H9 (cell line): ENCODE results near the gene WT1. TPM values are rescaled to one million over a fixed set of nuclear protein-coding genes. Genes with fewer than 3 reads are reported as not detected.

Experiments used
- DNase-seq: peaks from one replicate; pipeline ENCODE4 v3.0.0-alpha.2; 2017
- H2AFZ ChIP-seq: one replicate; pipeline ENCODE4 v1.6.1; 2013; ENCODE audit warnings: mild to moderate bottlenecking, low read length, control low read depth, moderate library complexity
- H2AK5ac ChIP-seq: 2 replicates; pipeline ENCODE4 v1.6.1; 2013; ENCODE audit warnings: low read length, control low read depth, mixed read lengths; ENCODE audit not compliant: insufficient read length
- H2BK120ac ChIP-seq: one replicate; pipeline ENCODE4 v1.6.1; 2013; ENCODE audit warnings: low read depth, mild to moderate bottlenecking, low read length, control low read depth, inconsistent platforms; ENCODE audit not compliant: poor library complexity, severe bottlenecking
- H2BK12ac ChIP-seq: 2 replicates; pipeline ENCODE4 v1.6.1; 2013; ENCODE audit warnings: low read length, control low read depth, mixed read lengths, low read depth; ENCODE audit not compliant: insufficient read length
- H2BK15ac ChIP-seq: 2 replicates; pipeline ENCODE4 v1.6.1; 2013; ENCODE audit warnings: low read depth, low read length, control low read depth
- H2BK20ac ChIP-seq: one replicate; pipeline ENCODE4 v1.6.1; 2013; ENCODE audit warnings: low read depth, mild to moderate bottlenecking, low read length, control low read depth, inconsistent platforms; ENCODE audit not compliant: poor library complexity, severe bottlenecking
- H2BK5ac ChIP-seq: 2 replicates; pipeline ENCODE4 v1.6.1; 2013; ENCODE audit warnings: low read length, control low read depth, mixed read lengths; ENCODE audit not compliant: insufficient read length
- H3K14ac ChIP-seq: 2 replicates; pipeline ENCODE4 v1.6.1; 2013; ENCODE audit warnings: low read length, control low read depth; ENCODE audit not compliant: insufficient read depth
- H3K18ac ChIP-seq: 2 replicates; pipeline ENCODE4 v1.6.1; 2013; ENCODE audit warnings: low read depth, mild to moderate bottlenecking, mixed read lengths, low read length, control low read depth; ENCODE audit not compliant: insufficient read length
- H3K23ac ChIP-seq: 2 replicates; pipeline ENCODE4 v1.6.1; 2013; ENCODE audit warnings: low read length, control low read depth, mixed read lengths, low read depth; ENCODE audit not compliant: insufficient read length
- H3K23me2 ChIP-seq: 2 replicates; pipeline ENCODE4 v1.6.1; 2013; ENCODE audit warnings: low read depth, mild to moderate bottlenecking, mixed read lengths, low read length, control low read depth; ENCODE audit not compliant: insufficient read length, poor library complexity, severe bottlenecking
- H3K27ac ChIP-seq: 2 replicates; pipeline ENCODE4 v1.5.1; 2013; ENCODE audit warnings: low read length, control low read depth, mixed read lengths, low read depth; ENCODE audit not compliant: insufficient read length
- H3K27me3 ChIP-seq: 2 replicates; pipeline ENCODE4 v1.6.1; 2013; ENCODE audit warnings: low read length, control low read depth, inconsistent platforms; ENCODE audit not compliant: insufficient read depth
- H3K4ac ChIP-seq: 2 replicates; pipeline ENCODE4 v1.6.1; 2013; ENCODE audit warnings: low read depth, mild to moderate bottlenecking, control low read depth, inconsistent platforms, low read length, moderate library complexity
- H3K4me1 ChIP-seq: 2 replicates; pipeline ENCODE4 v1.6.1; 2013; ENCODE audit warnings: low read length, control low read depth, inconsistent platforms; ENCODE audit not compliant: insufficient read depth
- H3K4me2 ChIP-seq: 2 replicates; pipeline ENCODE4 v1.6.1; 2013; ENCODE audit warnings: low read length, control low read depth, mixed read lengths; ENCODE audit not compliant: insufficient read length, insufficient read depth
- H3K56ac ChIP-seq: 2 replicates; pipeline ENCODE4 v1.6.1; 2013; ENCODE audit warnings: low read depth, mild to moderate bottlenecking, mixed read lengths, low read length, control low read depth; ENCODE audit not compliant: insufficient read length
- H3K79me1 ChIP-seq: 2 replicates; pipeline ENCODE4 v1.6.1; 2013; ENCODE audit warnings: low read depth, mild to moderate bottlenecking, moderate library complexity, low read length, control low read depth, inconsistent platforms; ENCODE audit not compliant: insufficient read depth, poor library complexity, severe bottlenecking
- H3K79me2 ChIP-seq: 2 replicates; pipeline ENCODE4 v1.6.1; 2013; ENCODE audit warnings: low read length, control low read depth, inconsistent platforms; ENCODE audit not compliant: insufficient read depth
- H3K9ac ChIP-seq: 2 replicates; pipeline ENCODE4 v1.6.1; 2013; ENCODE audit warnings: low read length, control low read depth, mixed read lengths; ENCODE audit not compliant: insufficient read length; ENCODE audit errors: extremely low read depth
- H3K9me3 ChIP-seq: one replicate; pipeline ENCODE4 v1.6.1; 2013; ENCODE audit warnings: low read depth, low read length, inconsistent platforms; ENCODE audit not compliant: control insufficient read depth
- H3T11ph ChIP-seq: one replicate; pipeline ENCODE4 v1.6.1; 2013; ENCODE audit warnings: mild to moderate bottlenecking, low read length, control low read depth, inconsistent platforms
- H4K20me1 ChIP-seq: one replicate; pipeline ENCODE4 v1.6.1; 2013; ENCODE audit not compliant: control insufficient read depth, insufficient read length, insufficient read depth
- H4K5ac ChIP-seq: 2 replicates; pipeline ENCODE4 v1.6.1; 2013; ENCODE audit warnings: low read depth, mild to moderate bottlenecking, mixed read lengths, low read length, control low read depth; ENCODE audit not compliant: insufficient read length
- H4K8ac ChIP-seq: replicated peaks from 2 replicates; pipeline ENCODE4 v1.6.1; 2013; ENCODE audit warnings: low read length, control low read depth, mixed read lengths, low read depth; ENCODE audit not compliant: insufficient read length
- H4K91ac ChIP-seq: 2 replicates; pipeline ENCODE4 v1.6.1; 2013; ENCODE audit warnings: low read depth, mild to moderate bottlenecking, moderate library complexity, mixed read lengths, low read length, control low read depth; ENCODE audit not compliant: insufficient read length
- H3K27ac Mint-ChIP-seq, 3 experiments: 2 replicates in 2 of 3; 3 replicates in 1 of 3; pipeline ENCODE4 v1.8.0; 2020 to 2021; ENCODE audit warnings: mixed read lengths in 3 of 3, mild to moderate bottlenecking in 1 of 3, moderate library complexity in 1 of 3
- H3K27me3 Mint-ChIP-seq: 2 replicates; pipeline ENCODE4 v1.8.0; 2021; ENCODE audit warnings: low read depth, mild to moderate bottlenecking, moderate library complexity, mixed read lengths
- H3K36me3 Mint-ChIP-seq, 3 experiments: 2 replicates in 2 of 3; 3 replicates in 1 of 3; pipeline ENCODE4 v1.8.0; 2020 to 2021; ENCODE audit warnings: low read depth in 3 of 3, mixed read lengths in 3 of 3; ENCODE audit not compliant: insufficient read depth in 1 of 3
- H3K4me1 Mint-ChIP-seq, 2 experiments: 2 replicates each; pipeline ENCODE4 v1.8.0; 2020; ENCODE audit warnings: mixed read lengths in 2 of 2
- H3K4me3 Mint-ChIP-seq, 2 experiments: 2 replicates in 1 of 2; 3 replicates in 1 of 2; pipeline ENCODE4 v1.8.0; 2020 to 2021; ENCODE audit warnings: mild to moderate bottlenecking in 2 of 2, mixed read lengths in 2 of 2, moderate library complexity in 1 of 2
- H3K9me3 Mint-ChIP-seq, 2 experiments: 2 replicates in 1 of 2; 3 replicates in 1 of 2; pipeline ENCODE4 v1.8.0; 2020; ENCODE audit warnings: mild to moderate bottlenecking in 2 of 2, mixed read lengths in 2 of 2, moderate library complexity in 1 of 2
- WGBS: extraction: QIAGEN DNeasy Blood & Tissue Kit; methylation state at CpG from one replicate; pipeline ENCODE4 v1.1.7; 2013; ENCODE audit warnings: missing lambda C conversion rate, low lambda C conversion rate, mixed read lengths; ENCODE audit not compliant: insufficient read length; ENCODE audit errors: extremely low coverage; 5-methylcytosine and 5-hydroxymethylcytosine counted together
- total RNA-seq: library from RNA; stranded (reverse); gene quantifications from 2 replicates; pipeline ENCODE4 v1.2.1, GENCODE V29; 2021
- TF ChIP-seq, protein P1 (sequence below): fragments of 200-600 bp; sonication (generic); conservative IDR thresholded peaks from 3 replicates; pipeline ENCODE4 v1.8.0; 2021; ENCODE audit warnings: antibody characterized with exemption, mild to moderate bottlenecking

Gene WT1
- total RNA-seq, 1 experiment from 2014 or later = 0.20 TPM

DNA sequence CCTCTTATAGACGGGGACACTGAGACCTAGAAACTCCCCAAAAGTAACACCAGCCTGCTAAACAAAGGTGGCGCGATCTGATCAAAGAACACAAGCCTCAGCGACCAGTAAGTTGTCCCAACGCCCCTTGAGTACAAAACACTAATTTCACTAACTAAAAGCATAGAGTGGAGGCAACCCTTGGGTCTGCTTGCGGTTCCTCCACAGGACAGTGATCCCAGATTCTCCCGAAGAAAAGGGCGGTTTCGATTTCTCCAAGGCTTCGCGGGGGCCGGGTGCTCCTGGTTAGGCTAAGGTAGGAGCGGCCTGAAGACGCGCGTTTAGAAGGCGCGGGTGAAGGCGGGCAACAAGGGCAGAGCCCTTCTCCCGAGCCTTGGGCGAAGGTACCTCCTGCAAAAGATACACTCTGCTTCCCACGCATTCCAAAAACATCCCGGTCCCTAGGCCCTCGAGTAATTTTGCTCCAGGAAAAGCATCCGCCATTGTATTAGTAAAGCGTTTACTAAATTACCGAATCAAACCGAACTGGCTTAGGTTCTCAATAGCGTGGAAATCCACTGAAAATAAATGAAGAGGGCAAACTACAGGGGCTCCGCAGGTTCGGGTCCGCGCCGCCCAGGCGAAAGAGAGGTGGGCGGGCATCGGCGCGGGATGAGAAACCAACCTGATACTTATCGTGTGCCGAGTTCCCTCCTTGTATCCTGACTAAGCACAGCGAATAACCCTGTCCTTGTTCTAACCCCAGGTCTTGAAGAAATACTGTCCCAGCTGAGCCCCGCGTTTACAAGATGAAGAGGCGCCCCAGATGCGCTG is 2.0 kb downstream of the WT1 start:
- Histone ChIP-seq H3K14ac (no peak overlapping the region), H3T11ph (no peak overlapping the region), H3K4me2 (peak overlapping the region; percentile 2), H2BK15ac (no peak overlapping the region), H3K27ac (no peak overlapping the region), H3K18ac (no peak overlapping the region), H3K56ac (no peak overlapping the region), H2AFZ (no peak overlapping the region), H3K4me1 (peaks cover 4% of the 10 kb centered on the region; the same call in 1 of the 2 replicates), H2BK12ac (no peak overlapping the region), H3K9me3 (no peaks in the 10 kb centered on the region), H3K79me1 (no peaks in the 10 kb centered on the region), H4K5ac (no peak overlapping the region), H3K4ac (no peak overlapping the region), H4K8ac (no peak overlapping the region), H3K23me2 (peaks cover 9% of the 10 kb centered on the region), H2BK120ac (no peak overlapping the region), H4K20me1 (no peaks in the 10 kb centered on the region), H2BK5ac (no peak overlapping the region), H2BK20ac (no peak overlapping the region), H3K27me3 (peaks cover 93% of the 10 kb centered on the region), H3K23ac (no peak overlapping the region), H2AK5ac (no peak overlapping the region), H4K91ac (no peak overlapping the region), H3K9ac (no peak overlapping the region), H3K79me2 (no peaks in the 10 kb centered on the region)
- H3K9me3 Mint-ChIP-seq = peaks cover 4 to 7% of the 10 kb centered on the region in 2 experiments; a peak in 4 of 5 replicates
- TF ChIP-seq, protein P1, sequence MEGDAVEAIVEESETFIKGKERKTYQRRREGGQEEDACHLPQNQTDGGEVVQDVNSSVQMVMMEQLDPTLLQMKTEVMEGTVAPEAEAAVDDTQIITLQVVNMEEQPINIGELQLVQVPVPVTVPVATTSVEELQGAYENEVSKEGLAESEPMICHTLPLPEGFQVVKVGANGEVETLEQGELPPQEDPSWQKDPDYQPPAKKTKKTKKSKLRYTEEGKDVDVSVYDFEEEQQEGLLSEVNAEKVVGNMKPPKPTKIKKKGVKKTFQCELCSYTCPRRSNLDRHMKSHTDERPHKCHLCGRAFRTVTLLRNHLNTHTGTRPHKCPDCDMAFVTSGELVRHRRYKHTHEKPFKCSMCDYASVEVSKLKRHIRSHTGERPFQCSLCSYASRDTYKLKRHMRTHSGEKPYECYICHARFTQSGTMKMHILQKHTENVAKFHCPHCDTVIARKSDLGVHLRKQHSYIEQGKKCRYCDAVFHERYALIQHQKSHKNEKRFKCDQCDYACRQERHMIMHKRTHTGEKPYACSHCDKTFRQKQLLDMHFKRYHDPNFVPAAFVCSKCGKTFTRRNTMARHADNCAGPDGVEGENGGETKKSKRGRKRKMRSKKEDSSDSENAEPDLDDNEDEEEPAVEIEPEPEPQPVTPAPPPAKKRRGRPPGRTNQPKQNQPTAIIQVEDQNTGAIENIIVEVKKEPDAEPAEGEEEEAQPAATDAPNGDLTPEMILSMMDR = no peak
- DNase-seq = no peak
- H3K27me3 Mint-ChIP-seq = peaks cover 98% of the 10 kb centered on the region
- peaks cover 46 to 54% of the 10 kb centered on the region in 2 experiments for H3K4me1 Mint-ChIP-seq
- no peak overlapping the region for H3K27ac Mint-ChIP-seq
- WGBS = no CpG with 5 or more reads among the region's 46 CpGs
- H3K36me3 Mint-ChIP-seq = no peaks in the 10 kb centered on the region; a peak in 1 of 7 replicates
- H3K4me3 Mint-ChIP-seq = peak overlapping the region in 1 of 2 experiments; percentile 61; a peak in 2 of 5 replicates
